Activated gamma-delta T cell treated with Interleukin-2 at 50 U/mL for 16 hours (primary cell): Measurements from ENCODE around the gene STEAP3.

ENCODE experiments used
- DNase-seq: peaks from one replicate; pipeline ENCODE4 v3.0.0-alpha.2; 2020

The STEAP3 gene

DNA sequence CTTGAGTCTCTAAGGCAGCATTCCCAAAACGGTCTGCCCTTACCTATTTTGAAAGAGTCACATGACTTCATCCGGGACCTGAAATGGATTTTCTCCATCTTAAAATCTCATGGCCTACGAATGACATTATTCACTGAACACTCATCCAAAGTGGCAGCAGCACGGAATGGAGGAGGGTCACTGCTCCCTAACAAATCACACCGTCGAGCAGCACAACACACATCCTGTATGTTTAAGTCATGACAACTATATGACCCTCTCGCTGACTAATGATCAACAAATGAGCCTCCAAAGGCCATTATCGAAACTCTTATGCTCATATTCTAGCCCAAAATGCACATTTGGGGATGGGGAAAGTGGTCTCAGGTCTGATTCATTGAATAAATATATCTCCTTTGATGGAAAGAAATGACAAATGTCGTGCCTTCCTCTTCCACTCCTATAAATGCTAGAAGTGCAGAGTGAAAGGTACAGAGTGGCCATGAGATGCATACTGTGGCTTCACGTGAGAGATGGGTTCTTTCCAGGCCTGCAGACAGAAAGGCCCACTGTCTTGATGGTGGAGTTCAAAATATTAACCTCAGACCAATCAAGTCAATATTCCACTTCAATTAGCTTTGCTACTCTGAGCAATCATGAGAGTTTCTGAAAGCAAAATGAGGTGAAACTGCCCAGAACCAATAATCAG, 72.2 kb downstream of the STEAP3 start:
- DNase-seq = no peak

- DNase-seq = no peak
These were observed 77.8 kb downstream of the STEAP3 start for GRCh38 chr2:119301413-119301812.

DNA sequence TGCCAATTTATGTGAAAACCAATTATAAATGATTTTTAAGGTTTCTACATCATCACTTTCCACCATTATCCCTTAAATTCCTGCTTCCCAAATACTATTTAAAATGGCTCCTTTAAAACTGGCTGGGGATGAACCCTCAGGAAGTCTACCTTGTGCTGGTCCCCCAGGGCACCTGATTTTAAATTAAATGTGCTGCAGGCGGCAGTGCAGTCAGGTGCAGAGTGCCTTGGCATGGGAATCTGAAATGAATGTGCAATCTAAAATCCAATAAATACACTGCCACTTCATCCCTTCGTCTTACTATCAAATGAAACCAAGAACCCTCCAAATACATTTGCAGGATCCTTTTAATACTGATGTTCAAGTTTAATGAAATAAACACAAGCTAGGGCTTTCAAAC, 81.2 kb downstream of the STEAP3 start:
- no peak for DNase-seq

DNA sequence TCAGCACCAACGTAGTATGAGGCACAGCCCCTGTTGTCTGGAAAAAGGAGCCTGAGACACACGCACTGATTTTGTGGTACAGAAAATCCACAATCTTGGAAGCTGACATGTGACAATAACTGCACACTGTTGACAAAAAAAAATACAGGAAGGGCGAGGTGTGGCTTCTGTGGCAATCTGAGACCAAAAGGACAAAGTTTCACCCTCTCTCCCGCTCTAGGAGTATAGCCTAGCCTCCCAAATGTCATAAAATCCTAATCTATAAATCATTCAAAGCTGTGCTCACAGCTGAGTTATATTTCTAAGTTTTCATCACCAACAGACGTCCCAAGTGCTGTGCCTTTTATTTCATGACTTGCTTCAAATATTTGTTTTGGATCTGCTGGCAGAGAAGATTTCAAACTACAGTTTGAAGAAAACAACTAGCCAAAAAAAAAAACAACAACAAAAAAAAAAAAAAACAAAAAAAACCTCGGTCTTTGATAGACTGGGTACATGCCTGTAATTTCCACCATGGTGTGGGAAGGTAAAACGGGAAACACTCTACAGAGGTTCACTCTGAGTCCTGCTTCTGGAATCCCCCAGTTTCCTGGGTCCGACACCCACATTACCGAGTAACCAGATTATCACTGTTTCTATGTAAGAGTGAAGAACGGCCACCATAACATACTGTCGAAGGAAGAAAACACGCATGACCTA, 82.0 kb downstream of the STEAP3 start:
- no peak for DNase-seq

GRCh38 chr2:119306196-119306590, 82.6 kb downstream of the STEAP3 start:
- no peak for DNase-seq

DNA sequence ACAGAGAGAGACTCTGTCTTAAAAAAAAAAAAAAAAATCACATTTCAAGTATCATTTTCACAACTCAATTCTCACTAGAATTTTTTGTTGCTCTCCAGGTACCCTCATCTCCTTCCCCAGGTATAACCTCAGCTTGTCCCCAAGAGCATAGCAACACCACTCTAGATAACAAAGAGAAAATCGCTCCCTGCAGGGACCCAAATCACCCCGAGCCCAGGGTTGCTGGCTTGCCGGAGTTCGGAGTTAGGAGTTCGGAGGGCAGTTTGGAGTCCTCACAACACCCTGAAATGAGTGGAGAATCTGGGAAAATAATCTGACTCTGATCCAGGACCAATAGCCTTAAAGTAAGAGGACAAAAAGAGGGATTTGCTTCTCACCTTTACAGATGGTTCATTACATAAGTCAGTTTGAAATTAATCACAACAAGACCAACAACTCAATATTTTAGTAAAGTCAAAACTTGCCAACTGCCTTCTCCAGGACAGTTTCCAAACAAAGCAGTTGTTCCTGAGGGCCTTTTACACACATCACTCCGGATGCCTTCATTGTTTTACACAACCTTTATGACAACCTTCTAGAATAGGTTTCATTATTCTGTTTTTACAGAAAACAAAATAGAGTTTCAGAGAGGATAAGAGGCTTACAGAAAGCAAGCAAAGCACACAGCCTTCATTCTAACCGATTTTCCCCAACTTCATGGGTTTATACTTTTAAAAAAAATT, 83.9 kb downstream of the STEAP3 start:
- DNase-seq = no peak

DNA sequence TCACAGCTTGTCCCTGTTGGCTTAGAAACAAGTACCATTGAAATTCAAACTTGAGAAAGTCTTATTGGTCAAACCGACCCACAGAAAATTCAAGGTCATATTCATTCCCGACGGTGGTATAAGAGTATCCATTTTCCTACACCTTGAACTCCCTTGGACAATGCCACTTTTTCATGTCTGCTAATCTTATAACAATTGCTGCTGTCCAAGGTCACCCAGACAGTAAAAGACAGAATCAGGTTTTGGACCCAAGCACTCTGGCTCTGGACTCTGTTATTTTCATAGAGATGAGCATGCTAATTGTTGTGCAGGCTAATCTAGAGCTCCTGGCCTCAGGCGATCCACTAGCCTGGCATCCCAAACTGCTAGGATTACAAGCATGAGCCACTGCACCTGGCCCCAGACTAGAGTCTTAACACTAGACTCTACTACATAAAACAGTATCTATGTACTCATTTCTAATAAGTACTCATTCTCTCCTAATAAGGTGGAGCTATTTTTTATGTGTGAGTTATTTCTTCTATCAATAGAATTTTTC, 85.2 kb downstream of the STEAP3 start:
- DNase-seq = no peak

DNA sequence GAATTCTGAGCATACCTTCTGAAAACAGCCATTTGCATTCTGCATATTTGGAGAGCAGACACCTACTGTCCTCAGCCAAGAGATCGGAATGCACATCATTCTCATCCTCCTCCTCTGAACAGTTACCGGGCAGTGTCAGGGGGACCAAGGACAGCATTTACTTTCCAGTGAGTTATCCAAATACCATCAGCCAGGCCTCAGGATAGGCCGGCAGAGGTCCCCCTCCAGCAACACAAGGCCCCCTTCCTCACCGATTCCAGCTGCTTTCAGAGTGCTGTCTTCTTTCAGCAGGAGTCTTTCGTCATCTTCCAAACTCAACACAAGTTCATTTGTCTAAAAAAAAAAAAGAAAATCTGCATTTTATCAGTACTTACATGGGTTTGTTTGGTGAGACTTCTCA, 87.7 kb downstream of the STEAP3 start:
- no peak for DNase-seq

- DNase-seq = no peak
These were observed 88.2 kb downstream of the STEAP3 start for GRCh38 chr2:119311831-119312230.
